Activated CD8-positive, alpha-beta memory T cell treated with anti-CD3 and anti-CD28 coated beads, Interleukin-2, amount 50 U/mL, for 24 hours (primary cell): ENCODE data around the gene APBA2.

Source experiments
- DNase-seq: peaks from one replicate; pipeline ENCODE4 v3.0.0-alpha.2; 2020; ENCODE audit errors: extremely low read depth

Gene APBA2

GRCh38 chr15:28896951-28897350 is 11.2 kb downstream of the APBA2 start:
- DNase-seq: no peak

- no peak for DNase-seq
Observed at GRCh38 chr15:28897861-28898585, 12.2 kb downstream of the APBA2 start.

- no peak for DNase-seq
Observed at GRCh38 chr15:28899061-28899738, 13.4 kb downstream of the APBA2 start.

GRCh38 chr15:28900041-28900891 is 14.5 kb downstream of the APBA2 start:
- no peak for DNase-seq

- no peak for DNase-seq
Observed at GRCh38 chr15:28900892-28901586, 15.3 kb downstream of the APBA2 start.

- DNase-seq: no peak
Observed at GRCh38 chr15:28901587-28901980, 15.8 kb downstream of the APBA2 start.

- DNase-seq: no peak
Observed at GRCh38 chr15:28901987-28902745, 16.4 kb downstream of the APBA2 start.

- no peak for DNase-seq
Observed at GRCh38 chr15:28902856-28903255, 17.1 kb downstream of the APBA2 start.

GRCh38 chr15:28903555-28903954 is 17.8 kb downstream of the APBA2 start:
- DNase-seq: no peak

GRCh38 chr15:28904003-28904402 is 18.2 kb downstream of the APBA2 start:
- no peak for DNase-seq

- no peak for DNase-seq
Observed at GRCh38 chr15:28904541-28905315, 19.0 kb downstream of the APBA2 start.

- no peak for DNase-seq
Observed at GRCh38 chr15:28907338-28907960, 21.7 kb downstream of the APBA2 start.

- DNase-seq: no peak
Observed at GRCh38 chr15:28909958-28910500, 24.3 kb downstream of the APBA2 start.

- DNase-seq: no peak
Observed at GRCh38 chr15:28911310-28911931, 25.6 kb downstream of the APBA2 start.

GRCh38 chr15:28912422-28912821 is 26.6 kb downstream of the APBA2 start:
- no peak for DNase-seq

GRCh38 chr15:28913171-28913765 is 27.5 kb downstream of the APBA2 start:
- DNase-seq: no peak

GRCh38 chr15:28914046-28914445 is 28.3 kb downstream of the APBA2 start:
- DNase-seq: no peak

GRCh38 chr15:28914483-28915023 is 28.8 kb downstream of the APBA2 start:
- DNase-seq: no peak
